GM12878 (cell line): ENCODE data around the gene PRR22. TPM values are rescaled to one million over a fixed set of nuclear protein-coding genes. Genes with fewer than 3 reads are reported as not detected.
A peak's percentile ranks its signal among the peaks of the same experiment; 100 is the strongest.

Experiments
- ATAC-seq: fragments of 200-7000 bp; cut with Tn5 transposase; 3 replicates; pipeline ENCODE4 v1.9.1; 2020; ENCODE audit warnings: mild to moderate bottlenecking, moderate library complexity
- BruUV-seq: library from RNA; stranded (reverse); fragments of 400-500 nt; replicated peaks from 2 replicates; lab custom pipeline; 2021; lab: Mats Ljungman, UMichigan
- CTCF ChIA-PET: fragments of 300-600 bp; sonication (Branson Sonifier 250); formaldehyde crosslinking; extraction: SDS; loops from one replicate; lab custom pipeline; 2021; ENCODE audit warnings: inconsistent platforms; lab: Yijun Ruan, JAX
- POLR2A ChIA-PET: fragments of 350-600 bp; formaldehyde crosslinking; extraction: SDS; loops from one replicate; lab custom pipeline; 2021; ENCODE audit warnings: inconsistent platforms; lab: Charles Lee
- RAD21 ChIA-PET: fragments of 300-600 bp; sonication (Branson Sonifier 250); formaldehyde crosslinking; loops from one replicate; lab custom pipeline; 2023; ENCODE audit warnings: antibody characterized with exemption; ENCODE audit not compliant: unreplicated experiment; lab: Charles Lee
- SMC1A ChIA-PET: fragments of 300-600 bp; sonication (Branson Sonifier 250); formaldehyde crosslinking; loops from one replicate; lab custom pipeline; 2023; ENCODE audit not compliant: unreplicated experiment, uncharacterized antibody; lab: Charles Lee
- DNase-seq: peaks from one replicate; pipeline ENCODE4 v3.0.0-alpha.2; 2011; ENCODE audit warnings: low read depth, low spot score
- FAIRE-seq: peaks from 3 replicates; lab custom pipeline; 2011; peaks lifted over from hg19 to GRCh38; lab: Jason Lieb, UNC
- H2AFZ ChIP-seq: 2 replicates; pipeline ENCODE4 v1.6.0; 2011; ENCODE audit warnings: low read depth, low read length, control low read depth; ENCODE audit not compliant: control insufficient read depth
- H3K27ac ChIP-seq: 2 replicates; pipeline ENCODE4 v1.5.1; 2011; ENCODE audit warnings: control low read depth; ENCODE audit not compliant: control insufficient read depth, insufficient read depth
- H3K27me3 ChIP-seq, 2 experiments: replicated peaks in 1 of 2; 2 replicates each; pipeline versions ENCODE4 v1.6.0 to v1.6.1; 2011; ENCODE audit warnings: low read length in 1 of 2; ENCODE audit not compliant: control insufficient read depth in 2 of 2, insufficient read depth in 2 of 2
- H3K36me3 ChIP-seq, 2 experiments: 2 replicates each; pipeline ENCODE4 v1.5.1; 2011; ENCODE audit warnings: low read length in 1 of 2; ENCODE audit not compliant: control insufficient read depth in 2 of 2, insufficient read depth in 2 of 2
- H3K4me1 ChIP-seq: 2 replicates; pipeline ENCODE4 v1.6.1; 2011; ENCODE audit warnings: mild to moderate bottlenecking, low read length, moderate library complexity, mixed read lengths; ENCODE audit not compliant: control insufficient read depth, insufficient read depth
- H3K4me2 ChIP-seq: 2 replicates; pipeline ENCODE4 v1.6.0; 2011; ENCODE audit warnings: control low read depth; ENCODE audit not compliant: control insufficient read depth, insufficient read depth
- H3K4me3 ChIP-seq: fragments of 200-600 bp; sonication (generic); 2 replicates; pipeline ENCODE4 v1.5.1; 2016
- H3K79me2 ChIP-seq: 2 replicates; pipeline ENCODE4 v1.6.0; 2011; ENCODE audit warnings: low read length; ENCODE audit not compliant: control insufficient read depth, insufficient read depth
- H3K9ac ChIP-seq: 2 replicates; pipeline ENCODE4 v1.8.0; 2011; ENCODE audit warnings: low read length, control low read depth, mixed read lengths; ENCODE audit not compliant: control insufficient read depth, insufficient read depth
- H3K9me3 ChIP-seq: replicated peaks from 3 replicates; pipeline ENCODE4 v1.5.1; 2011; ENCODE audit warnings: mild to moderate bottlenecking, low read length; ENCODE audit not compliant: control insufficient read depth, insufficient read depth
- H4K20me1 ChIP-seq: 2 replicates; pipeline ENCODE4 v1.6.0; 2011; ENCODE audit not compliant: control insufficient read depth, insufficient read depth
- CBFB ChIP-seq: IDR thresholded peaks from 2 replicates; pipeline ENCODE4 v1.6.1; 2016; ENCODE audit warnings: antibody characterized with exemption, low read depth
- CEBPB ChIP-seq, 2 experiments: fragments of 150-350 bp in 1 of 2; IDR thresholded peaks; 2 replicates each; pipeline ENCODE4 v1.6.1; 2012 to 2014; ENCODE audit warnings: low read depth in 2 of 2, low read length in 2 of 2, borderline replicate concordance in 1 of 2, inconsistent platforms in 1 of 2
- CREB1 ChIP-seq: IDR thresholded peaks from 2 replicates; pipeline ENCODE4 v1.6.1; 2012; ENCODE audit warnings: low read depth, mild to moderate bottlenecking, inconsistent platforms
- MAX ChIP-seq: IDR thresholded peaks from 2 replicates; pipeline ENCODE4 v1.6.1; 2012; ENCODE audit warnings: low read depth, low read length, improper control_type of control experiment
- MEF2B ChIP-seq: fragments of 450-650 bp; IDR thresholded peaks from 2 replicates; pipeline ENCODE4 v1.6.1; 2018; ENCODE audit warnings: mild to moderate bottlenecking, moderate library complexity; ENCODE audit not compliant: partially characterized antibody, poor library complexity, severe bottlenecking
- NRF1 ChIP-seq: conservative IDR thresholded peaks from 2 replicates; pipeline ENCODE4 v1.6.1; 2011; ENCODE audit warnings: mild to moderate bottlenecking, low read depth, low read length, improper control_type of control experiment
- PKNOX1 ChIP-seq: fragments of 450-650 bp; IDR thresholded peaks from 2 replicates; pipeline ENCODE4 v1.6.1; 2016; ENCODE audit warnings: mild to moderate bottlenecking
- RCOR1 ChIP-seq: conservative IDR thresholded peaks from 2 replicates; pipeline ENCODE4 v1.6.1; 2012; ENCODE audit warnings: low read depth, low read length, improper control_type of control experiment
- RUNX3 ChIP-seq: IDR thresholded peaks from 2 replicates; pipeline ENCODE4 v1.6.1; 2012; ENCODE audit warnings: low read length, inconsistent platforms
- SMAD5 ChIP-seq: IDR thresholded peaks from 2 replicates; pipeline ENCODE4 v1.6.1; 2016; ENCODE audit warnings: antibody characterized with exemption, low read depth
- TCF12 ChIP-seq: IDR thresholded peaks from 2 replicates; pipeline ENCODE4 v1.6.1; 2011; ENCODE audit warnings: low read depth, mild to moderate bottlenecking, low read length
- TCF3 ChIP-seq: IDR thresholded peaks from 2 replicates; pipeline ENCODE4 v1.6.1; 2012; ENCODE audit warnings: low read depth, mild to moderate bottlenecking, low read length, borderline replicate concordance; ENCODE audit not compliant: insufficient read depth
- WGBS: methylation state at CpG from one replicate; pipeline ENCODE4 v1.1.6; 2016; ENCODE audit warnings: low lambda C conversion rate; ENCODE audit not compliant: insufficient replicate concordance, insufficient coverage; ENCODE audit errors: missing lambda C conversion rate; 5-methylcytosine and 5-hydroxymethylcytosine counted together
- in situ Hi-C: fragments of 300-500 bp; cut with MboI; formaldehyde crosslinking; loops from 9 replicates; pipeline ENCODE4 v1.14.3; 2018; ENCODE audit warnings: mixed read lengths
- intact Hi-C: fragments of 100-400 bp; cut with micrococcal nuclease; formaldehyde crosslinking; loops from one replicate; pipeline ENCODE4 v1.14.2; 2022; ENCODE audit not compliant: unreplicated experiment
- polyA plus RNA-seq, 11 experiments: library from polyadenylated mRNA; depleted of rRNA in 4 of 11; unstranded in 6 of 11; stranded (reverse) in 5 of 11; fragments of >200 nt; fragmentation: Nextera tagmentation in 4 of 11; fragmentation: Illumina TruSeq in 1 of 11; extraction: Ambion mirVana in 4 of 11; extraction: Trizol in 1 of 11; gene quantifications; 1 replicate in 1 of 11; 2 replicates in 10 of 11; pipeline versions ENCODE4 v1.2.1 to v1.2.3, GENCODE V29; 2011 to 2016; ENCODE audit warnings: inconsistent platforms in 2 of 11, missing spikeins in 2 of 11, low read depth in 1 of 11
- total RNA-seq, 4 experiments: library from RNA; depleted of rRNA in 3 of 4; stranded (reverse); fragments of >200 nt in 3 of 4; fragmentation: Illumina TruSeq in 1 of 4; extraction: Trizol in 1 of 4; gene quantifications; 2 replicates each; pipeline versions ENCODE4 v1.2.1 to v1.2.3, GENCODE V29; 2013 to 2021

The PRR22 gene
- total and polyA plus RNA-seq, 10 of the 15 experiments (the other 5 are each of a cell fraction or from before 2014, with no cell fraction given) = 0.31 to 4.4 (median 1.3) TPM; not detected in 2

GRCh38 chr19:5828661-5829566 lies 44.4 kb upstream of the PRR22 start:
- FAIRE-seq (no peak), DNase-seq (no peak), ATAC-seq (peak; percentile 55)
- Histone ChIP-seq H3K9me3 (no peaks in the 10 kb centered on the region), H4K20me1 (no peaks in the 10 kb centered on the region), H3K4me2 (peak overlapping the region; percentile 93), H3K4me3 (peak overlapping the region; percentile 63), H3K9ac (peak overlapping the region; percentile 82), H3K4me1 (peaks cover 24% of the 10 kb centered on the region), H3K27ac (peak overlapping the region; percentile 70; the same call in 1 of the 2 replicates), H3K79me2 (no peaks in the 10 kb centered on the region), H2AFZ (peak overlapping the region; percentile 87), H3K36me3 (no peaks in the 10 kb centered on the region), H3K27me3 (peaks cover 0 to 4% of the 10 kb centered on the region in 2 experiments; a peak in 2 of 4 replicates)
- ChIA-PET RAD21 (no interaction called here), CTCF (interaction anchor here (2.7 kb wide), 1 partner anchor 25 kb away, joined by 10 read pairs; no protein-coding TSS in a partner anchor), SMC1A (interaction anchor here (0.9 kb wide), 1 partner anchor 25 kb away, joined by 3 read pairs; no protein-coding TSS in a partner anchor), POLR2A (interaction anchor here (0.7 kb wide), 2 partner anchors 109 to 361 kb away, joined by 3 to 7 read pairs; partner anchors contain the start of gene LONP1)
- 2% methylated on average over 40 of the region's 47 CpGs for WGBS
- TF ChIP-seq MEF2B (peak; percentile 75), RUNX3 (no peak)
- in situ Hi-C loops = no loop called here
- BruUV-seq = TSS peak; percentile 96
- intact Hi-C loops = no loop called here

GRCh38 chr19:5827891-5828660 lies 43.5 kb upstream of the PRR22 start:
- peak overlapping the region; percentile 63 for H3K4me3 ChIP-seq
- CTCF ChIA-PET = interaction anchor here (2.7 kb wide), 1 partner anchor 24 kb away, joined by 10 read pairs; no protein-coding TSS in a partner anchor
- DNase-seq = peak; percentile 38
- peak overlapping the region; percentile 87 for H2AFZ ChIP-seq
- in situ Hi-C loops = no loop called here
- peak overlapping the region; percentile 70; the same call in 1 of the 2 replicates for H3K27ac ChIP-seq
- SMC1A ChIA-PET = interaction anchor here (0.9 kb wide), 1 partner anchor 24 kb away, joined by 3 read pairs; no protein-coding TSS in a partner anchor
- ATAC-seq = peak; percentile 74
- peaks cover 24% of the 10 kb centered on the region for H3K4me1 ChIP-seq
- peaks cover 0 to 4% of the 10 kb centered on the region in 2 experiments; a peak in 2 of 4 replicates for H3K27me3 ChIP-seq
- POLR2A ChIA-PET = interaction anchor here (0.7 kb wide), 1 partner anchor 108 kb away, joined by 3 read pairs; the partner anchor contains the start of gene LONP1
- no peak for FAIRE-seq
- H3K4me2 ChIP-seq = peak overlapping the region; percentile 93
- H3K9me3 ChIP-seq = no peaks in the 10 kb centered on the region
- H3K79me2 ChIP-seq = no peaks in the 10 kb centered on the region
- WGBS = 2% methylated on average over 56 of the region's 91 CpGs
- H3K9ac ChIP-seq = peak overlapping the region; percentile 82
- intact Hi-C loops = no loop called here
- RAD21 ChIA-PET = no interaction called here
- H3K36me3 ChIP-seq = no peaks in the 10 kb centered on the region
- no peaks in the 10 kb centered on the region for H4K20me1 ChIP-seq
- BruUV-seq = no TSS peak
- TF ChIP-seq CBFB (peak; percentile 94), CREB1 (peak; percentile 23; the same call in 1 of the 2 replicates), TCF12 (0 out of 2 replicates have a peak, but pooled peaks have one; percentile 18), CEBPB (IDR thresholded peaks at IDR 0.05; ENCODE audit: borderline replicate concordance in 1 of 2, low read depth in 2 of 2, low read length in 2 of 2) (no peak), MAX (0 out of 2 replicates have a peak, but pooled peaks have one; percentile 14), TCF3 (peak; percentile 72; the same call in 1 of the 2 replicates), RCOR1 (0 out of 2 replicates have a peak, but pooled peaks have one; percentile 72), NRF1 (peak; percentile 31), PKNOX1 (no peak), SMAD5 (peak; percentile 93)
